ENCODE data around the gene PEAR1. TPM values are rescaled to one million over a fixed set of nuclear protein-coding genes. Genes with fewer than 3 reads are reported as not detected.

Gene PEAR1
- total RNA-seq, 2 donors from 2014 or later = 31.0 to 34.9 TPM

DNA sequence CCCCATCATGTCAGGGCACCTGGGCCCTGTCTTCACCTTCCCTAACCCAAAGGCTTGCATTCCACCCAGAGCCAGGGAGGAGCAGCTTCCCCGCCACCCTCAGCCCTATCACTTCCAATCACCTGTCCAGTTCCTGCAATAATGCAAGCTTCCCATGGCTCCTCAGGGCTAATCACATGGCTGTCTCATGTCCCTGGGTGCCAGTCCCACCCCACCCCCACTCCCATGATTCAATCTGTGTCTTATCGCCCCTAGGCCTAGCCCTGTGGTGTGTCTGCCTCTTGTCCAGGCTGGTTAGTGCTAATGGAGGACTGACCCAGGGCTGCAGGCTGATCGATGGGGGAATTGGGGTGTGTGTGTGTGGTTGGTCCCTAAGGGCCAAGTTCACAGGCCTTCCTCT lies 11.0 kb upstream of the PEAR1 start:
- Histone ChIP-seq H3K27ac (no peak overlapping the region), H3K4me3 (no peak overlapping the region), H3K9me3 (no peaks in the 10 kb centered on the region), H3K4me1 (ENCODE audit: control insufficient read depth in 1 of 2, low read depth in 2 of 2) (no peaks in the 10 kb centered on the region), H3K36me3 (no peaks in the 10 kb centered on the region), H3K27me3 (replicated peaks; ENCODE audit: insufficient read depth) (no peaks in the 10 kb centered on the region)
- DNase-seq (ENCODE audit: low spot score) = no peak
- ATAC-seq (ENCODE audit: insufficient number of reproducible peaks, low FRiP score, low read depth) = no peak
- TF ChIP-seq, protein P1, sequence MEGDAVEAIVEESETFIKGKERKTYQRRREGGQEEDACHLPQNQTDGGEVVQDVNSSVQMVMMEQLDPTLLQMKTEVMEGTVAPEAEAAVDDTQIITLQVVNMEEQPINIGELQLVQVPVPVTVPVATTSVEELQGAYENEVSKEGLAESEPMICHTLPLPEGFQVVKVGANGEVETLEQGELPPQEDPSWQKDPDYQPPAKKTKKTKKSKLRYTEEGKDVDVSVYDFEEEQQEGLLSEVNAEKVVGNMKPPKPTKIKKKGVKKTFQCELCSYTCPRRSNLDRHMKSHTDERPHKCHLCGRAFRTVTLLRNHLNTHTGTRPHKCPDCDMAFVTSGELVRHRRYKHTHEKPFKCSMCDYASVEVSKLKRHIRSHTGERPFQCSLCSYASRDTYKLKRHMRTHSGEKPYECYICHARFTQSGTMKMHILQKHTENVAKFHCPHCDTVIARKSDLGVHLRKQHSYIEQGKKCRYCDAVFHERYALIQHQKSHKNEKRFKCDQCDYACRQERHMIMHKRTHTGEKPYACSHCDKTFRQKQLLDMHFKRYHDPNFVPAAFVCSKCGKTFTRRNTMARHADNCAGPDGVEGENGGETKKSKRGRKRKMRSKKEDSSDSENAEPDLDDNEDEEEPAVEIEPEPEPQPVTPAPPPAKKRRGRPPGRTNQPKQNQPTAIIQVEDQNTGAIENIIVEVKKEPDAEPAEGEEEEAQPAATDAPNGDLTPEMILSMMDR (IDR thresholded peaks at IDR 0.05) = no peak

DNA sequence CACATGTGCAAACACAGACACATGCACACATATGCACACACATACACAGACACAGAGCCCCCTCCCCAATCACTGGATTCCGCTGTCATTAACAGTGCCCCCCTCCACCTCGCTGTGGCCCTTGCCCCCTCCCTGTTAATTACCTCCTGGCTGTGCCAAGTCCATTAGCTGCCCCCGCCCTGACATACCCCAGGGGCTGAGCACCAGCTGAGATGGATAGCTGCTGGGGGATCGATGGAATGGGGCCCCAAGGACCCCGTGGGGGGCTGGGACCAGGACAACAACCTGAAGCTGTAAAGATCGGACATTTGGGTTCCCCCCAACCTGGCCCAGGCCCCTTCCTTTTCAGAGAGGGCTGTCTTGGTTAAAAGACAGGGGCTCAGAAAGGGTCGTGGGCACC lies 9.6 kb upstream of the PEAR1 start:
- no peaks in the 10 kb centered on the region for H3K9me3 ChIP-seq
- TF ChIP-seq, protein P1 (IDR thresholded peaks at IDR 0.05) = no peak
- H3K27me3 ChIP-seq (replicated peaks; ENCODE audit: insufficient read depth) = no peaks in the 10 kb centered on the region
- no peaks in the 10 kb centered on the region for H3K36me3 ChIP-seq
- no peaks in the 10 kb centered on the region for H3K4me1 ChIP-seq (ENCODE audit: control insufficient read depth in 1 of 2, low read depth in 2 of 2)
- ATAC-seq (ENCODE audit: insufficient number of reproducible peaks, low FRiP score, low read depth) = no peak
- H3K4me3 ChIP-seq = no peak overlapping the region
- no peak for DNase-seq (ENCODE audit: low spot score)
- H3K27ac ChIP-seq = no peak overlapping the region

DNA sequence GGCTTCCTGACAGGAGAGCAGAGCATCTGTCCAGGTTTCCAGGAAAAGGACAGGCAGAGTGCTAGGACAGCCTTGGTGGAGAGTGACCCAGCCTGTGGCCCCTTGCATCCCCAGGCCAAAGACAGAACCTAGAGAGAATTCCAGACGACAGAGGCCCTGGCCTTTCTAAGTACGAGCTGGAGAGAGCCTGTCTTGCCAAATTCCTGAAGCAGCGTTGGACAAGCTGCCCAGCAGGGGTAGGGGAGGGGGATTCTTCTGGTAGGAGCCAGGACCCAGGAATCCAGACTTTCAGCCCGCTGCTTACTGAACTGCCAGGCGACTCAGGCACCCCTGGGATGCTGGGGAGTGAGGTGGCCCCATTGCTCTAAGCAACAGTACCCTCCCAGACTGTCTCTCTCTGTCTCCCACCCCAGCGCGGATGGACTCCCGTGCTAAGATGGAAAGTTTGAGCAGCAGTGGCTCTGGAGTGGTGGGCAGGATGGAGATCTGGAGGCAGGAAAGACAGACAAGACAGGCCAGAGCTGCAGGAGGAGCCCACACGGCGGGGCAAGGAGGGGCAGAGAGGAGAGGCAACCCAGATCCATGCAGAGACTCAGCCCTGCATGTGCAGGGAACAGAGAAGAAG lies 8.8 kb upstream of the PEAR1 start:
- TF ChIP-seq, protein P1 (IDR thresholded peaks at IDR 0.05) = no peak
- Histone ChIP-seq H3K27me3 (replicated peaks; ENCODE audit: insufficient read depth) (no peaks in the 10 kb centered on the region), H3K4me1 (ENCODE audit: control insufficient read depth in 1 of 2, low read depth in 2 of 2) (no peaks in the 10 kb centered on the region), H3K9me3 (no peaks in the 10 kb centered on the region), H3K27ac (no peak overlapping the region), H3K36me3 (no peaks in the 10 kb centered on the region), H3K4me3 (no peak overlapping the region)
- DNase-seq (ENCODE audit: low spot score) = no peak
- ATAC-seq (ENCODE audit: insufficient number of reproducible peaks, low FRiP score, low read depth) = no peak

DNA sequence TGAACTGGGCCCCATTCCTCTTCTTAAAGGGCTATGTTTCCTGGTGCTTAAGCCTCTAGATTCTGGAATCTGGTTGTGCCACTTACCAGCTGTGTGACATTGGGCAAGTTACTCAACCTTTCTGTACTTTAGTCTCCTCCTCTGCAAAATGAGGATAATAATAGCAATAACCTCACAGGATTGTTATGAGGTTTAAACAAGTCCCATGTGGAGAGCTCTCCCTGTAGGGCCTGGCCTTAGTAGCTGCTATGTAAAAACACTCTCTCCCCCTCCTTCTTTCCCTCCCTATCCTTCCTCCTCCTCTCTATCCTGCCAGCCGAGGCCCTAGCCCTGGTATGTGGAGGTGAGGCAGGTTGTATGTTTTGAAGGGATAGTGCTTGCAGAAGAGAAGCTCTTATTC lies 8.2 kb upstream of the PEAR1 start:
- Histone ChIP-seq H3K9me3 (no peaks in the 10 kb centered on the region), H3K4me3 (no peak overlapping the region), H3K36me3 (no peaks in the 10 kb centered on the region), H3K27ac (no peak overlapping the region), H3K27me3 (replicated peaks; ENCODE audit: insufficient read depth) (no peaks in the 10 kb centered on the region), H3K4me1 (ENCODE audit: control insufficient read depth in 1 of 2, low read depth in 2 of 2) (no peaks in the 10 kb centered on the region)
- ATAC-seq (ENCODE audit: insufficient number of reproducible peaks, low FRiP score, low read depth) (no peak), DNase-seq (ENCODE audit: low spot score) (no peak)
- TF ChIP-seq, protein P1 (IDR thresholded peaks at IDR 0.05) = no peak

DNA sequence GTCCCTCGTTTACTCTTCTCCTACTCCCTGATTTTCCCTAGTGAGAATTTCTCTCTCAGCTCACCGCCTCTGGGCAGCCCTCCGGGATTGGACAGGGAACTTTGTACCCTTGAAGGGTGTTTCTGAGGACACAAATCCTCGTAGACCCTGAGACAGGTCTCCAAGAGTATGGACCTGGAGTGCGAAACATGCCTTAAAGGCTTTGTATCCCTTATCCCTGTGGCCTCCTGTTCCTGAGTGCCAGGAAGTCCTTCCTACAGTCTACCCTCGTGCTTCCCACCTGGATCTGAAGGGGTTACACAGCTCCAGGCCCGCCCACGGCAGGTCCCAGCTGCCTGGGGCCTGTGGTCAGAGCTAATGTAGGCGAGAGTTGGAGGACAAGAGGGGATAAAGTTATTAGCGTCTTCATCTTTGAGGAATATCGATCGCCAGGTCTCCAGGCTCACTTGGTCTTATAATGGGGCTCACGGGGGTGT lies 7.6 kb upstream of the PEAR1 start:
- Histone ChIP-seq H3K27me3 (replicated peaks; ENCODE audit: insufficient read depth) (no peaks in the 10 kb centered on the region), H3K9me3 (no peaks in the 10 kb centered on the region), H3K4me1 (ENCODE audit: control insufficient read depth in 1 of 2, low read depth in 2 of 2) (no peaks in the 10 kb centered on the region), H3K4me3 (no peak overlapping the region), H3K27ac (no peak overlapping the region), H3K36me3 (no peaks in the 10 kb centered on the region)
- ATAC-seq (ENCODE audit: insufficient number of reproducible peaks, low FRiP score, low read depth) (no peak), DNase-seq (ENCODE audit: low spot score) (no peak)
- TF ChIP-seq, protein P1 (IDR thresholded peaks at IDR 0.05) = no peak

Data from thoracic aorta (tissue), 2 donors.